Mammary epithelial cell (primary cell): Measurements from ENCODE around the gene LIPG.

Experiments used
- EZH2 ChIP-seq: IDR thresholded peaks from 2 replicates; pipeline ENCODE4 v1.6.1; 2012; ENCODE audit warnings: low read length, inconsistent platforms, borderline replicate concordance
- TF ChIP-seq, protein P1 (sequence below), 2 donors: IDR thresholded peaks in 1 of 2; conservative IDR thresholded peaks in 1 of 2; 2 replicates each; pipeline ENCODE4 v1.5.1; 2011 to 2012; ENCODE audit warnings: inconsistent platforms in 2 of 2, low read length in 2 of 2, mild to moderate bottlenecking in 2 of 2, control low read depth in 1 of 2, low read depth in 1 of 2; ENCODE audit not compliant: insufficient read depth in 1 of 2; ENCODE audit errors: extremely low read depth in 1 of 2

DNA sequence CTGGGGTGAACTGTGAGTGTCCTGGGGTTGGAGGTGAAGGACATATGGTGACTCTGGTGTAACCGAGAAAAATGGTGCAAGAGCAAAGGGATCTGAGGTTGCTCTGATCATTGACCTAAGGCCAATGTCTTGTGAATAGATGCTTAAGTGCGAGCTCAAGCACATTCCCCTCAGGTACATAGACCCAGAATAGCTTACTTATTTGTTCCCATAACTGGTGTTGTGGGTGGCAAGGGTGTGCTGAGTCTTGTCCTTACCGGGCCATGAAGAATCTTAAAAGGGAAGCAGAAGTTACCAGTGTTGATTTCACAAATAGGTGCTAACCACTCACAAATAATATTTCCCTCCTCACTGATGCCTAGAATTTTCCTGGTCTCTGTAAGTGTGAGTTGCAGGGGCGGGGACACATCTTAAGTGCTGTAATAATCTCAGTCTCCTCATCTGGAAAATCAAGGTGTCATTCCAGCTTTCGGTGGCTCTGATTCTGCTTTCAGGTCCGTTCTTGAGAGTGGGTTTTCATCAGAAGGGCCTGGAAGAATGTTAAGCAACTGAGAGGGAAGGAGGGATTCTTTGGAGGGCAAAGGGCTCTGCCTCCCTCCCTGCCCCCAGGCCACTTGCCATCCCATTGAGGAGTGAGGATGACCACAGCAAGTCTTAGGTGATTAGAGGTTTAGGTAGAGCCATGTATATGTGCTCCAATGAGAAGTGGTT, 54.9 kb downstream of the LIPG start:
- TF ChIP-seq, protein P1, sequence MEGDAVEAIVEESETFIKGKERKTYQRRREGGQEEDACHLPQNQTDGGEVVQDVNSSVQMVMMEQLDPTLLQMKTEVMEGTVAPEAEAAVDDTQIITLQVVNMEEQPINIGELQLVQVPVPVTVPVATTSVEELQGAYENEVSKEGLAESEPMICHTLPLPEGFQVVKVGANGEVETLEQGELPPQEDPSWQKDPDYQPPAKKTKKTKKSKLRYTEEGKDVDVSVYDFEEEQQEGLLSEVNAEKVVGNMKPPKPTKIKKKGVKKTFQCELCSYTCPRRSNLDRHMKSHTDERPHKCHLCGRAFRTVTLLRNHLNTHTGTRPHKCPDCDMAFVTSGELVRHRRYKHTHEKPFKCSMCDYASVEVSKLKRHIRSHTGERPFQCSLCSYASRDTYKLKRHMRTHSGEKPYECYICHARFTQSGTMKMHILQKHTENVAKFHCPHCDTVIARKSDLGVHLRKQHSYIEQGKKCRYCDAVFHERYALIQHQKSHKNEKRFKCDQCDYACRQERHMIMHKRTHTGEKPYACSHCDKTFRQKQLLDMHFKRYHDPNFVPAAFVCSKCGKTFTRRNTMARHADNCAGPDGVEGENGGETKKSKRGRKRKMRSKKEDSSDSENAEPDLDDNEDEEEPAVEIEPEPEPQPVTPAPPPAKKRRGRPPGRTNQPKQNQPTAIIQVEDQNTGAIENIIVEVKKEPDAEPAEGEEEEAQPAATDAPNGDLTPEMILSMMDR (conservative IDR thresholded peaks at IDR 0.05 in 1 of 2, IDR thresholded peaks at IDR 0.05 in 1 of 2; ENCODE audit: extremely low read depth in 1 of 2, insufficient read depth in 1 of 2, low read depth in 1 of 2, low read length in 2 of 2): no peak
- TF ChIP-seq EZH2: no peak
